Measurements from ENCODE around the gene FARS2. TPM values are rescaled to one million over a fixed set of nuclear protein-coding genes. Genes with fewer than 3 reads are reported as not detected.

FARS2 gene
- total and polyA plus RNA-seq, 2 of the 13 experiments (the other 11 are each of a cell fraction or from before 2014, with no cell fraction given), result 15.4 to 26.0 TPM

DNA sequence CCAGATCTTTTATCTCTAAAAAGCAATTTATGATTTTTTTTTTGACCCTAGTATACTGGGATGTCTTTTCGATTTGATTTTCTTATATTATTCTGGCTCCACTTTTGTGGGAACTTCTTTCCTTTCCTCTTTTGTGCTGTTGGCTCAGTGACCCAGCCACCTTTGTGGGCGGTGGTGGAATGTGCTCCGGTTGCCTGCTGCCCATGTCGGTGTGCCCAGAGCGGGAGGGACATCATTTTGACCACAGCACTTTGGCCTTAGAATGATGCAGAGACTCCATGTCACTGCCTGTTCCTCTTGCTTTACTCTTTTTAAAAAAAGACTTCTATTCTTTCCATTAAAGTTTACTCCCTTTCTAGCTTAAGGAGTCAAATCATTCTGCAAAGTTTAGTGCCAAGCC lies 198.0 kb downstream of the FARS2 start:
- ChIA-PET POLR2A (no interaction called here), CTCF (ENCODE audit: low intra/inter-chr PET ratio, low total read pairs) (no interaction called here)
- WGBS (ENCODE audit: low lambda C conversion rate), result 94% methylated on average over 5 of the region's 5 CpGs
- Histone ChIP-seq H3K4me3 (replicated peaks in 1 of 3; ENCODE audit: insufficient read depth in 1 of 3, low read depth in 2 of 3, low read length in 3 of 3) (no peak overlapping the region), H3K9ac (ENCODE audit: insufficient read depth, low read depth, low read length) (no peak overlapping the region), H3K79me2 (ENCODE audit: insufficient read depth, low read length) (no peaks in the 10 kb centered on the region), H2AFZ (ENCODE audit: low read length) (no peak overlapping the region), H3K9me3 (ENCODE audit: low read length) (no peaks in the 10 kb centered on the region), H3K27ac (ENCODE audit: extremely low read length, insufficient read depth, low read length) (no peak overlapping the region), H4K20me1 (ENCODE audit: insufficient read depth, low read length) (no peaks in the 10 kb centered on the region), H3K36me3 (replicated peaks in 1 of 2; ENCODE audit: control insufficient read depth in 1 of 2, insufficient read depth in 2 of 2, low read length in 2 of 2) (0 out of 5 replicates have a peak, but pooled peaks cover 0 to 1% of the 10 kb centered on the region in 2 experiments), H3K4me2 (ENCODE audit: low read depth, low read length) (no peak overlapping the region), H3K27me3 (ENCODE audit: control insufficient read depth in 1 of 2, insufficient read depth in 2 of 2, low read length in 2 of 2) (no peaks in the 10 kb centered on the region), H3K4me1 (ENCODE audit: insufficient read depth, low read length) (no peaks in the 10 kb centered on the region)
- no peak for TF ChIP-seq NFKB2 (CRISPR knock-in tag; IDR thresholded peaks at IDR 0.05; ENCODE audit: borderline replicate concordance)
- TF ChIP-seq, protein P1, sequence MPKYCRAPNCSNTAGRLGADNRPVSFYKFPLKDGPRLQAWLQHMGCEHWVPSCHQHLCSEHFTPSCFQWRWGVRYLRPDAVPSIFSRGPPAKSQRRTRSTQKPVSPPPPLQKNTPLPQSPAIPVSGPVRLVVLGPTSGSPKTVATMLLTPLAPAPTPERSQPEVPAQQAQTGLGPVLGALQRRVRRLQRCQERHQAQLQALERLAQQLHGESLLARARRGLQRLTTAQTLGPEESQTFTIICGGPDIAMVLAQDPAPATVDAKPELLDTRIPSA (CRISPR knock-in tag; IDR thresholded peaks at IDR 0.05; ENCODE audit: borderline replicate concordance), result no peak
- TF ChIP-seq ZNF30 (CRISPR knock-in tag; IDR thresholded peaks at IDR 0.05), result no peak
- no peak for TF ChIP-seq ZNF713 (CRISPR knock-in tag; IDR thresholded peaks at IDR 0.05)
- no peak for DNase-seq (ENCODE audit: low spot score)
- in situ Hi-C loops (cut with HindIII; ENCODE audit: extremely low pct_ligation_motif_present, low pct_unique_long_range_greater_than_20kb) (no loop called here), intact Hi-C loops (cut with micrococcal nuclease; ENCODE audit: unreplicated experiment) (no loop called here)
- ATAC-seq, result no peak
- no peak for FAIRE-seq
- no TSS peak for BruUV-seq (replicated peaks)

DNA sequence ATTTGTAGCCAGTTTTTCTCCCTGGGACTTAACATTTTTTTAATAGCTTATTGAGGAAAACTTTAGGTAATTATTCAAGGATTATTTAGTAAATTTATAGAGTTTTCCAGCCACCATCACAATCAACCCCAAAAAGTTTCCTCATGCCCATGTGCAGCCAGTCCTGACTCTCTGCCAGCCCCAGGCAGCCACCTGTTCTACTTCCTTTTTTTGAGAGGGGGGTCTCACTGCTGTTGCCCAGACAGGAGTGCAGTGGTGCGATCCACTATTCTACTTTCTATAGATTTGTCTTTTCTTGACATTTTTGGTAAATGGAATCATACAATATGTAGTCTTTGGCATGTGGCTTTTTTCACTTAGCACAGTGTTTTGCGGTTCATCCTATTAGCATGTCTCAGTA lies 200.1 kb downstream of the FARS2 start:
- ATAC-seq (no peak), DNase-seq (ENCODE audit: low spot score) (no peak), FAIRE-seq (no peak)
- Histone ChIP-seq H3K4me3 (replicated peaks in 1 of 3; ENCODE audit: insufficient read depth in 1 of 3, low read depth in 2 of 3, low read length in 3 of 3) (no peak overlapping the region), H4K20me1 (ENCODE audit: insufficient read depth, low read length) (no peaks in the 10 kb centered on the region), H3K4me1 (ENCODE audit: insufficient read depth, low read length) (no peaks in the 10 kb centered on the region), H3K27me3 (ENCODE audit: control insufficient read depth in 1 of 2, insufficient read depth in 2 of 2, low read length in 2 of 2) (no peaks in the 10 kb centered on the region), H3K36me3 (replicated peaks in 1 of 2; ENCODE audit: control insufficient read depth in 1 of 2, insufficient read depth in 2 of 2, low read length in 2 of 2) (0 out of 5 replicates have a peak, but pooled peaks cover 0 to 1% of the 10 kb centered on the region in 2 experiments), H3K4me2 (ENCODE audit: low read depth, low read length) (no peak overlapping the region), H2AFZ (ENCODE audit: low read length) (no peak overlapping the region), H3K27ac (ENCODE audit: extremely low read length, insufficient read depth, low read length) (no peak overlapping the region), H3K9ac (ENCODE audit: insufficient read depth, low read depth, low read length) (no peak overlapping the region), H3K79me2 (ENCODE audit: insufficient read depth, low read length) (no peaks in the 10 kb centered on the region), H3K9me3 (ENCODE audit: low read length) (no peaks in the 10 kb centered on the region)
- POLR2A ChIA-PET, result no interaction called here
- in situ Hi-C loops (cut with HindIII; ENCODE audit: extremely low pct_ligation_motif_present, low pct_unique_long_range_greater_than_20kb), result no loop called here
- TF ChIP-seq NCOA5 (CRISPR knock-in tag; IDR thresholded peaks at IDR 0.05), result no peak
- TF ChIP-seq JUNB (CRISPR knock-in tag; IDR thresholded peaks at IDR 0.05; ENCODE audit: borderline replicate concordance), result no peak
- TF ChIP-seq ZNF326 (CRISPR knock-in tag; IDR thresholded peaks at IDR 0.05; ENCODE audit: borderline replicate concordance), result no peak
- CTCF ChIA-PET (ENCODE audit: low intra/inter-chr PET ratio, low total read pairs), result no interaction called here
- intact Hi-C loops (cut with micrococcal nuclease; ENCODE audit: unreplicated experiment), result no loop called here
- BruUV-seq (replicated peaks), result no TSS peak
- 99% methylated on average over 2 of the region's 2 CpGs for WGBS (ENCODE audit: low lambda C conversion rate)

Data from HepG2 (cell line).